WTC11 (cell line): ENCODE results near the gene SLC12A9.
"Not testable (repeated sequence)": the region's sequence is repeated elsewhere in the genome, so short reads cannot be mapped to it uniquely, and the experiment has no call there.

ENCODE experiments used
- ATF1 ChIP-seq: sonication (generic); formaldehyde crosslinking; IDR thresholded peaks from 2 replicates; pipeline ENCODE4 v1.8.1; 2023; ENCODE audit warnings: mild to moderate bottlenecking, moderate library complexity, missing genetic modification reagents
- ATF2 ChIP-seq: sonication (generic); formaldehyde crosslinking; IDR thresholded peaks from 2 replicates; pipeline ENCODE4 v1.8.1; 2022; ENCODE audit warnings: low read depth, missing genetic modification reagents, borderline replicate concordance
- ATF3 ChIP-seq: sonication (generic); formaldehyde crosslinking; conservative IDR thresholded peaks from 2 replicates; pipeline ENCODE4 v1.8.1; 2022; ENCODE audit warnings: mild to moderate bottlenecking, missing genetic modification reagents
- CTCF ChIP-seq: fragments of 200-600 bp; IDR thresholded peaks from 2 replicates; pipeline ENCODE4 v1.8.0; 2022; ENCODE audit warnings: antibody characterized with exemption
- NFYB ChIP-seq: sonication (generic); formaldehyde crosslinking; conservative IDR thresholded peaks from 2 replicates; pipeline ENCODE4 v1.8.0; 2022; ENCODE audit warnings: low read depth, missing genetic modification reagents
- SP1 ChIP-seq: sonication (generic); formaldehyde crosslinking; conservative IDR thresholded peaks from 2 replicates; pipeline ENCODE4 v1.8.1; 2022; ENCODE audit warnings: missing genetic modification reagents
- USF2 ChIP-seq: sonication (generic); formaldehyde crosslinking; IDR thresholded peaks from 2 replicates; pipeline ENCODE4 v1.8.1; 2023; ENCODE audit warnings: mild to moderate bottlenecking, missing genetic modification reagents, moderate library complexity
- ZNF121 ChIP-seq: sonication (generic); formaldehyde crosslinking; IDR thresholded peaks from 2 replicates; pipeline ENCODE4 v1.8.0; 2023; ENCODE audit warnings: missing genetic modification reagents
- ZNF232 ChIP-seq: sonication (generic); formaldehyde crosslinking; IDR thresholded peaks from 2 replicates; pipeline ENCODE4 v1.8.0; 2022; ENCODE audit warnings: mild to moderate bottlenecking, missing genetic modification reagents
- ZNF317 ChIP-seq: sonication (generic); formaldehyde crosslinking; IDR thresholded peaks from 2 replicates; pipeline ENCODE4 v1.8.1; 2023; ENCODE audit warnings: low read depth, mild to moderate bottlenecking, moderate library complexity, missing genetic modification reagents, borderline replicate concordance
- ZNF416 ChIP-seq: fragments of 250-450 bp; sonication (Bioruptor Pico); IDR thresholded peaks from 2 replicates; pipeline ENCODE4 v1.9.0; 2021; ENCODE audit warnings: mild to moderate bottlenecking, inconsistent platforms
- TF ChIP-seq, protein P1 (sequence below): sonication (generic); formaldehyde crosslinking; IDR thresholded peaks from 2 replicates; pipeline ENCODE4 v1.8.1; 2022; ENCODE audit warnings: mild to moderate bottlenecking, moderate library complexity, missing genetic modification reagents
- TF ChIP-seq, protein P2 (sequence below): sonication (generic); formaldehyde crosslinking; IDR thresholded peaks from 2 replicates; pipeline ENCODE4 v1.8.0; 2022; ENCODE audit warnings: mild to moderate bottlenecking, missing genetic modification reagents
- TF ChIP-seq, protein P3 (sequence below): sonication (generic); formaldehyde crosslinking; IDR thresholded peaks from 2 replicates; pipeline ENCODE4 v1.8.1; 2023; ENCODE audit warnings: mild to moderate bottlenecking, moderate library complexity, missing genetic modification reagents

- TF ChIP-seq CTCF; ZNF232 (CRISPR knock-in tag); ATF2; USF2 (CRISPR knock-in tag); ATF3 (CRISPR knock-in tag); ZNF416 (CRISPR knock-in tag); ATF1 (CRISPR knock-in tag); ZNF317 (CRISPR knock-in tag); NFYB; ZNF121; SP1 (CRISPR knock-in tag): not testable (repeated sequence)
- TF ChIP-seq, protein P1, sequence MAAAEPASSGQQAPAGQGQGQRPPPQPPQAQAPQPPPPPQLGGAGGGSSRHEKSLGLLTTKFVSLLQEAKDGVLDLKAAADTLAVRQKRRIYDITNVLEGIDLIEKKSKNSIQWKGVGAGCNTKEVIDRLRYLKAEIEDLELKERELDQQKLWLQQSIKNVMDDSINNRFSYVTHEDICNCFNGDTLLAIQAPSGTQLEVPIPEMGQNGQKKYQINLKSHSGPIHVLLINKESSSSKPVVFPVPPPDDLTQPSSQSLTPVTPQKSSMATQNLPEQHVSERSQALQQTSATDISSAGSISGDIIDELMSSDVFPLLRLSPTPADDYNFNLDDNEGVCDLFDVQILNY (CRISPR knock-in tag) = not testable (repeated sequence)
- TF ChIP-seq, protein P2, sequence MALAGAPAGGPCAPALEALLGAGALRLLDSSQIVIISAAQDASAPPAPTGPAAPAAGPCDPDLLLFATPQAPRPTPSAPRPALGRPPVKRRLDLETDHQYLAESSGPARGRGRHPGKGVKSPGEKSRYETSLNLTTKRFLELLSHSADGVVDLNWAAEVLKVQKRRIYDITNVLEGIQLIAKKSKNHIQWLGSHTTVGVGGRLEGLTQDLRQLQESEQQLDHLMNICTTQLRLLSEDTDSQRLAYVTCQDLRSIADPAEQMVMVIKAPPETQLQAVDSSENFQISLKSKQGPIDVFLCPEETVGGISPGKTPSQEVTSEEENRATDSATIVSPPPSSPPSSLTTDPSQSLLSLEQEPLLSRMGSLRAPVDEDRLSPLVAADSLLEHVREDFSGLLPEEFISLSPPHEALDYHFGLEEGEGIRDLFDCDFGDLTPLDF = not testable (repeated sequence)
- TF ChIP-seq, protein P3, sequence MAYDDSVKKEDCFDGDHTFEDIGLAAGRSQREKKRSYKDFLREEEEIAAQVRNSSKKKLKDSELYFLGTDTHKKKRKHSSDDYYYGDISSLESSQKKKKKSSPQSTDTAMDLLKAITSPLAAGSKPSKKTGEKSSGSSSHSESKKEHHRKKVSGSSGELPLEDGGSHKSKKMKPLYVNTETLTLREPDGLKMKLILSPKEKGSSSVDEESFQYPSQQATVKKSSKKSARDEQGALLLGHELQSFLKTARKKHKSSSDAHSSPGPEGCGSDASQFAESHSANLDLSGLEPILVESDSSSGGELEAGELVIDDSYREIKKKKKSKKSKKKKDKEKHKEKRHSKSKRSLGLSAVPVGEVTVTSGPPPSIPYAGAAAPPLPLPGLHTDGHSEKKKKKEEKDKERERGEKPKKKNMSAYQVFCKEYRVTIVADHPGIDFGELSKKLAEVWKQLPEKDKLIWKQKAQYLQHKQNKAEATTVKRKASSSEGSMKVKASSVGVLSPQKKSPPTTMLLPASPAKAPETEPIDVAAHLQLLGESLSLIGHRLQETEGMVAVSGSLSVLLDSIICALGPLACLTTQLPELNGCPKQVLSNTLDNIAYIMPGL (CRISPR knock-in tag) = not testable (repeated sequence)
These were observed 57.9 kb downstream of the SLC12A9 start for GRCh38 chr7:100910443-100910842.
